GM12874 (cell line): ENCODE measurements around the gene CUL4A.

Experiments
- TF ChIP-seq, protein P1 (sequence below): IDR thresholded peaks from 2 replicates; pipeline ENCODE4 v1.5.1; 2011; ENCODE audit warnings: low read depth, mild to moderate bottlenecking, control low read depth, low read length, moderate library complexity; ENCODE audit not compliant: insufficient read depth

CUL4A gene

DNA sequence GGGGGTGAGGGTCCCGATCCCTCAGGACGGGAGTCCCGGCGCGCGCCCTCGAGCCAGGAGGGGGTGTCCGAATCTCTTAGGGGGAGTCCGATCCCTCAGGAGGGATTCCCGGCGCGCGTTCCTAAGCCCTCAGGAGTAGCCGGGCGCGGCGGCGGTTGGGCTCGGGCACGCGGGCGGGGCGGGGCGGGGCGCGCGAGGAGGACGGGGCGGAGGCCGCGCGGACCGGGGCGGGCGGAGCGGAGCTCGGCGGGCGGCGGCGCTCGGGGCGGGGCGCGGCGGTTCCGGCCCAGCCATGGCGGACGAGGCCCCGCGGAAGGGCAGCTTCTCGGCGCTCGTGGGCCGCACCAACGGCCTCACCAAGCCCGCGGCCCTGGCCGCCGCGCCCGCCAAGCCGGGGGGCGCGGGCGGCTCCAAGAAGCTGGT, at the start of gene CUL4A:
Gene CUL4A, plus strand, starts transcription at position 278 of the 423 bp plus-strand sequence. Its CDS starts 15 bp downstream, at position 293.
- TF ChIP-seq, protein P1, sequence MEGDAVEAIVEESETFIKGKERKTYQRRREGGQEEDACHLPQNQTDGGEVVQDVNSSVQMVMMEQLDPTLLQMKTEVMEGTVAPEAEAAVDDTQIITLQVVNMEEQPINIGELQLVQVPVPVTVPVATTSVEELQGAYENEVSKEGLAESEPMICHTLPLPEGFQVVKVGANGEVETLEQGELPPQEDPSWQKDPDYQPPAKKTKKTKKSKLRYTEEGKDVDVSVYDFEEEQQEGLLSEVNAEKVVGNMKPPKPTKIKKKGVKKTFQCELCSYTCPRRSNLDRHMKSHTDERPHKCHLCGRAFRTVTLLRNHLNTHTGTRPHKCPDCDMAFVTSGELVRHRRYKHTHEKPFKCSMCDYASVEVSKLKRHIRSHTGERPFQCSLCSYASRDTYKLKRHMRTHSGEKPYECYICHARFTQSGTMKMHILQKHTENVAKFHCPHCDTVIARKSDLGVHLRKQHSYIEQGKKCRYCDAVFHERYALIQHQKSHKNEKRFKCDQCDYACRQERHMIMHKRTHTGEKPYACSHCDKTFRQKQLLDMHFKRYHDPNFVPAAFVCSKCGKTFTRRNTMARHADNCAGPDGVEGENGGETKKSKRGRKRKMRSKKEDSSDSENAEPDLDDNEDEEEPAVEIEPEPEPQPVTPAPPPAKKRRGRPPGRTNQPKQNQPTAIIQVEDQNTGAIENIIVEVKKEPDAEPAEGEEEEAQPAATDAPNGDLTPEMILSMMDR = no peak

DNA sequence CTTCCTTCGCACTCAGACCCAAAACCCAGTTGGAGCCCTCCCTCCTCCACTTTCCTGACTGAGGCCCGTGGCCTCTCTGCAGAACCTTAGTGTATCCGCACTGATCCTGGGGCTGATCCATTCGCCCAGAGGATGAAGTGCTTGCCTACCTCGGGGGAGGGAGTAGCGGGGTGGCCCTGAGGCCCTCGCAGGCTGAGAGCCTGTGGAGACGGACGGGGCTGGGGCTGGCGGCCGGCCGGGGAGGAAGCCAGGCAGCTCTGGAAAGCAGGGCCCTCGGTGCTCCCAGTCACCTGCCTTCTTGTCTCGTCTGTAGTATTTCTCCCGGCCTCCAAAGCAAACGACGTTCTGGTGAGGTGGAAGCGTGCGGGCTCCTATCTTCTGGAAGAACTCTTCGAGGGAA, 49.7 kb upstream of the CUL4A start:
- TF ChIP-seq, protein P1 = no peak

DNA sequence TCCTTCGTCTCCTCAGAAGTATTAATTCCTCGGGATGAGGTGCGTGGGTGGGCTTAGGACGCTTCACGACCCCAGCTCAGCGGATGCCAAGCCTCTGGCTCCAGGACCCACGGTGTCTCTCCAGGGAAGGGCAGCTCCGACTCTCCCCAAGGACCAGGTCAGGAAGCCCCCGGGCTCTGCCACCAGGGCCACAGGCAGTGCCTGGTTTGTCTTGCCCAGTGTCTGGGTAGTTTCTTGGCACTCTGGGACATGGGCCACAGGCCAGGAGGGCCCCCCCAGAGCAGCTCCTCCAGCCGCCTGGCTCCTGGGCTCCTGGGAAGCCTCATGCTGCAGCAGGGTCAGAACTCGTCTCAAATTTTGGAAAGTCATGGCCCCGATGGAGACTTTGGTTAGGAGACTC, 48.4 kb upstream of the CUL4A start:
- TF ChIP-seq, protein P1 = no peak

DNA sequence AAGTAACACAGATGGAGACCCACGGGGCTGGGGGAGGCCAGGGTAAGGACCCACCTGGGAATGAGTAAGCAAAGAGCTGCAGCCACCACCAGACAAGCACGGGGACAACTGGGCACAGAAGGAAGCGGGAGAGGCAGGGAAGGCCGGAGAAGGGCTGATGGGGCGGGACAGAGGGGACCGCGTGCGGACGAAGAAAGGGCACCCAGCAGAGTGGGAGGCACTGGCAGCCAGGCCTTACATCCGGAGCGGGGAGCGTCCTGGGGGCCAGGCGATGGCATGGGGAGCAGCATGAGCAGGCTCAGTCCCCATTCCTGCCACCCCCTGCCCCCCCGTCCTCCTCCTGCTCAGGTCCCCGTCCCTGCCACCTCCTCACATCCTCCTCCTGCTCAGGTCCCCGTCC, 48.0 kb upstream of the CUL4A start:
- TF ChIP-seq, protein P1 = no peak

DNA sequence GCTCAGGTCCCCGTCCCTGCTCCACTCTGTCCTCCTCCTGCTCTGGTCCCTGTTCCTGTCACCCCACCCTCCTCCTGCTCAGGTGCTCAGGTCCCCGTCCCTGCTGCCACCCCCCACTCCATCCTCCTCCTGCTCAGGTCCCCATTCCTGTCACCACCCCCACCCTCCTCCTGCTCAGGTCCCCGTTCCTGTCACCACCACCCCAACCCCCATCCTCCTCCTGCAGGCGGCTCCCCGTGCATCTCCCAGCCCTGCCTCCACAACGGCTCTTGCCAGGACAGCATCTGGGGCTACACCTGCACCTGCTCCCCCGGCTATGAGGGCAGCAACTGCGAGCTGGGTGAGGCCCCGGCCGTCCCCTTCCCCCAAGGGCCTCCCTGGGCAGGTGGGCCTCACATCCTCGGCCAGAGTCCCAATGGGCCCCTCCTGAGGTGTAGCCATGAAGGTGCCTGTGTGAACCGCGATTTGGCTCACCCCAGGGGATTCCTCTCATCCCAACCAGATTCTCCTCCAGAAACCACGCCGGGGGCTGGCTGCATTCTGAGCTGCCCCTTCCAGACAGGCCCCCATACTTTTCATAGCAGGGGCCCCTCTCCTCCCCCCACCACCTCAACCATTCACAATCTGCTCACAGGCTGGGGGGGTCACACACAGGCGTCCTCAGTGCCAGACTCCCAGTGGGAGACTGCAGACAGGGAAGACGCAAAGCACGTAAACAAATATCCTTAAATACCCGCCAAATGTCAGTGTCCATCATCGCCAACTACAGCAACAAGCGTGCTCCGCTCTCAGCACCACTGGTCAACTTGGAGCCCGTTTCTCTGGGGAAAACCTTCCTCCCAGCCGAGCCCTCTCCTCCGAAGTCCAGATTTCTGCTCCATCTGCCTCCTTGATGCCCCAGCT, 46.4 kb upstream of the CUL4A start:
- TF ChIP-seq, protein P1 = no peak

DNA sequence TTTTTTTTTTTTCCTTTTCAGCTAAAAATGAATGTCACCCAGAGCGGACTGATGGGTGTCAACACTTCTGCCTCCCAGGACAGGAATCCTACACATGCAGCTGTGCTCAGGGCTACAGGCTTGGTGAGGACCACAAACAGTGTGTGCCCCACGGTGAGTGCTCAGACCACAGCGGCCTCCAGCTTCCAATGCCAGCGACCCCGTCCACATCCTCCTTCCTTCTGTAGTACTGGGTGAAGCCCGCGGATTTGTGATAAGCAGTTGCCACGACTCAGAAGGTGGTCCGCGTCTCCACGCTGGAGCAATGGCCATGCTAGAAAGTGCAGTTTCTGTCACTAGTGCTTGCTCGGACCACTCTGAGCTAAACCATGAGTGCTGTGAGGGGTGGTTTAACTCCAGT, 44.9 kb upstream of the CUL4A start:
- TF ChIP-seq, protein P1 = no peak

DNA sequence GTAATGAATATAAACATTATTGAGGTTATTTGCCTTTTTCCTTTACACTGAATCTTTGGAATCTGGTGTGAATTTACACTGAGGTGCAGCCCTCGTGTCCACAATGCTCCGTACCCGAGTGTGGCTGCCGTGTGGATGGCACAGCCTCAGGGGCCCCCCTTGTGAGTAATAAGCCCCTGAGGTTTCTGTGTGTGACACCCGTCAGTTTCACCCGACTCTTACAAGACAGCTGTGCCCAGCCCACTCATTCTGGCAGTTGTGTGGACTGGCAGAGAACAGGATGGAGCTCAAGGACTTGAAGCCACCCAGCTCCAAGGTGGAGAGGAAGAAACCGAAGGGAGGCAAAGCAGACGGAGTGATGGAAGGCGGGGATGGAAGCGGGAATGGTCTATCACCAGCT, 43.1 kb upstream of the CUL4A start:
- TF ChIP-seq, protein P1 = no peak
